Inflammatory macrophage treated with lipopolysaccharide for 1 hour (primary cell): Measurements from ENCODE around the gene EIF3J.
"Not testable (repeated sequence)": the region's sequence is repeated elsewhere in the genome, so short reads cannot be mapped to it uniquely, and the experiment has no call there.

Experiments
- DNase-seq, 2 donors: peaks; one replicate each; pipeline ENCODE4 v3.0.0-alpha.2; 2020 to 2022

Gene EIF3J

DNA sequence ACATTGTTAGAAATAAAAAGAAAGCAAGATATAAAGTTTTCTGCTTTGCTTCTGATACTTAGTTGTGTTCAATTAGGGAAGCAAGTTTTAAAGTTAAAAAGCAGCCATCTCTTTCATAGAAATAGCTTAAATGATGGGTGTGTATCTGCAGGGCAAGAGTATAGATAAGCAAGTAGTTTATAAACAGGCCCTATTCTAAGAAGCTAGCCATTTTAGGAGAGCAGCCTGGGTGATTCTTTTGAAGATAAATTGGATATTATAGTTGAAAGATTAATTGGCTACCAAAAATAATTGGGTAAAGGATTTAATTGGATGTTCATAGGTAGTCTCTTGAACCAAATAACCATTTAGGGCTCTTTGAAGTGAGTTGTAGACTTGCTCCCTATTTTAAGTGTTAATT, 5.6 kb downstream of the EIF3J start:
- no peak for DNase-seq

DNA sequence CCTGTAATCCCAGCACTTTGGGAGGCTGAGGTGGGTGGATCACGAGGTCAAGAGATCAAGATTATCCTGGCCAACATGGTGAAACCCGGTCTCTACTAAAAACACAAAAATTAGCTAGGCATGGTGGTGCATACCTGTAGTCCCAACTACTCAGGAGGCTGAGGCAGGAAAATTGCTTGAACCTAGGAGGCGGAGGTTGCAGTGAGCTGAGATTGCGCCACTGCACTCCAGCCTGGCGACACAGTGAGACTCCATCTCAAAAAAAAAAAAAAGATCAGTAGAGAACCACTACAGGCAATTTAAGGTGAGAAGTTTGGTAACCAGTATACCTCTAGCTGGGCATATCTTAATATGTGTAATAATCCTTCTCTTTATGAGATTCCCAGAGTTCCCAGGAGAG, 7.8 kb downstream of the EIF3J start:
- not testable (repeated sequence) for DNase-seq

DNA sequence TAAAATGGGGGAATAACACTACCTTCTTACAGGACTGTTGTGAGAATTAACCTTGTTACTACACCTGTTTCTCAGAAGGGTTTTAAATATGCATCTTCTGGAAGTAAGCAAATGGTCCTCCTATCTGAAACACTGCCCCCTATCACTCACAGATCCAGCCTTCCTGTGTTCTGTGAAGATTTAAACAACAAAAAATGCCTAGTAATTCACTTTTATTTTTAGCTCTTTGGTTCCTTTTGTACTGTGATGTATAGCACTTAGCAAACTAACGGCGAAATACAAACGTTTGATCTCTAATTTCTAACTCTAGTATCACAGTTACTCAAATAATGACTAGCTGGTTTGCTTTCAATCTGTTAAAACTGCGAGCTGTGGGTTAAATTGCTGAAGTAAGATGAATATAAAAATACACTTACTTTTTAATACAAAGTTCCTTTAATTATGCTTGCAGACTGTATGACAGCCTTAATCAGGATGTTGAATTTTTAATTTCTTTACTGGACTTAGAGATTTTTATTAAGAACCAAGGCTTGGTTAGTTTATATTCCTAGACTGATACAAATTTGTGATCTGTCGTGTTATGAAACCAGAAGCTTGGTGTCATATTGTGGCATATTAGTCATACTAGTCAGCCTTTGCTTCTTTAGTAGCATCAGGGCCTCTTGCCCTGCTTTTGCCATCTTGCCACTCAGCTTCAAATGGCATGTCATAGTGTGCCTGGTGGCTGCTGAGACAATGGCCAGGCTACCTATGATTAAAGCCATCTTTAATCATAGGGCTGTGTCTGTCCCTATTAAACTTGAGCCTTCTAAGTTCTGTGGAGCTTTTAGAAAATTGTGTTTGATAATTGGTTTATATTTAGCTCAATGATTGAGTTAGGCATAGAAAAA, 9.2 kb downstream of the EIF3J start:
- peak; percentile 47 to 58 for DNase-seq

DNA sequence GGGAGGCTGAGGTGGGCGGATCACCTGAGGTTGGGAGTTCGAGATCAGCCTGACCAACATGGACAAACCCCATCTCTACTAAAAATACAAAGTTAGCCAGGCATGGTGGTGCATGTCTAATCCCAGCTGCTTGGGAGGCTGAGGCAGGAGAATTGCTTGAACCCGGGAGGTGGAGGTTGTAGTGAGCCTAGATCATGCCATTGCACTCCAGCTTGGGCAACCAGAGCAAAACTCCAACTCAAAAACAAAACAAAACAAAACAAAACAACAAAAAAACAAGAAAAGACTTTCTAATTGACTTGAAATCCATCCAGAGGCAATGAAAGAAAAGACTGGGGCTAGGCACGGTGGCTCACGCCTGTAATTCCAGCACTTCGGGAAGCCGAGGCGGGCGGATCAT, 12.2 kb downstream of the EIF3J start:
- not testable (repeated sequence) for DNase-seq

DNA sequence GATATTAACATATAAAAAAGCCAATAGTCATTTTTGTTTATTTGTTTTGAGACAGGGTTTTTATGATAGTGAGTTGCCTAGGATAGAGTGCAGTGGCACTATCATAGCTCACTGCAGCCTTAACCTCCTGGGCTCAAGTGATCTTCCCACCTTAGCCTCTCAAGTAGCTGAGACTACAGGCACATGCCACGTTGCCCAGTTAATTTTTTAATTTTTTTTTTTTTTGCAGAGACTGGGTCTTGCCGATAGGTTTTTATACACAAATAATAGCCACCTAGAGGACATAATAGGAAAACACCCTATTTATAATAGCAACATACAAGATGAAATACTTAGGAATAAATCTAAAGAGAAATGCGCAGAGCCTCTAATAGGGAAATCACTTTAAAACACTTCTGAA, 13.3 kb downstream of the EIF3J start:
- peak; percentile 12 to 34 for DNase-seq

DNA sequence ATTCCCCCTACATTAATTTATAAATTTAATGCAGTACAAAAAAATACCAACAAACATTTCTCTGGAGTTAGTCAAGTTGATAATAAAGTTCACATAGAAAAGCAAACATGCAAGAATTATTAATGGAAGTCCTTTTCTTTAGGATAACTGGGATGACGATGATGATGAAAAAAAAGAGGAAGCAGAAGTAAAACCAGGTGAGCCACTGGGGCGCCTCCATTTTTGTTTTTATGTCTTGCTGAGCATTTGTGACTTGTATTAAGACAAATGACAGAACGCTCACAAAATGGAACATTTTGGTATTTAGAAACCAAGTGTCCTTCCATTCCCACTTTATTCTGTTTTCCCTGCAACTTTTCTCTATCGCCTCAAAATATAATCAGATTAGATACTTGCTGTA, 13.8 kb downstream of the EIF3J start:
- no peak for DNase-seq

DNA sequence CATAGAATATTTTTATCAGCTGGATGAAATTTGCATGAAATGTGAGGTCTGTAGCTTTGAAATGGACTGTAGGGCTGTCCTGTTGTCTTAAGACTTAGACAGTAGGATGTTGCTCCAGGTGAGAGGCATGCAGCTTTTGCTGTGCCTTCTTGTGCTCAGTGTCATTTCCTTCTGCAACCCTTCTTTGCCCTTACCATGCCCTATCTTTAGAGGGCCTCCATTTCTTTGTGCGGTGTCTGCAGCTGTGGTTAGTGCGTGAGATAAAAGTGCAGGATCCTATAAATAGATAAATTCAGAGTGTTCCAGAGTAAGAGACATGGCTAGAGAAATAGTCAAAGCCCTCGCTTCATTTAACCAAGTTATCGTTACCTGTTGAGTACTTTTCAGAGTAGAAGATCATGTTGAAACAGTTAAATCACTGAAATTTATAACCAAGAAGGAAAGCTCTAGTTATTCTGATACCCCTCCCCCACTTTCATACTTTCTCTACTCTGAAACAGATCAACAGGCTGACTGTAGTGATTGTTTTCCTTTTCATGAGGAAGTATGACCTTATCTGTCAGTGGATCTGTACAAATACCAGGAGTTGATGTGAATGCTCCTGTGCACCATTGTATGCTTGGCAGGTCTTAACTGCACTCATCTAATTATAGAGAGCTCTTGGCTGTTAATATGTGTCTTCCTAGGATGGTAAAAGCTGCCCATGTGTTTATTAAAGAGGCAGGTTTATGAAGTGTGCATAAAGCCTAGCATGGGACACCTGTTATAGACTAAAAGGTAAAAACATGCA, 18.2 kb downstream of the EIF3J start:
- no peak for DNase-seq

DNA sequence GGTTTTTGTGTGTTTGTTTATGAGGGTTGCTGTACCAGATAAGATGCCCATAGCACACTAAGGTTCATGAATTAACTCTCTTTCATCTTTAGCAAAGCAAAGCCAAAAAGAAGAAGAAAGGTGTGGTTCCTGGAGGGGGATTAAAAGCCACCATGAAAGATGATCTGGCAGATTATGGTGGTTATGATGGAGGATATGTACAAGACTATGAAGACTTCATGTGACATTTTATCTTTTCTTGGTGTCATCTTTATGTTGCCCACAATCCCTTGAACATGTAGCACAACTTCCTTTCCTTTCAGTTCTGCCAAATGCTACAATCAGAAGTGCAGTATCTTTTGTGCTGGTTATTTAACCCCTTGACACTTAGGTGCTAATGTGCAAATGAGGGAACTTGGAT, 24.0 kb downstream of the EIF3J start:
- not testable (repeated sequence) for DNase-seq

DNA sequence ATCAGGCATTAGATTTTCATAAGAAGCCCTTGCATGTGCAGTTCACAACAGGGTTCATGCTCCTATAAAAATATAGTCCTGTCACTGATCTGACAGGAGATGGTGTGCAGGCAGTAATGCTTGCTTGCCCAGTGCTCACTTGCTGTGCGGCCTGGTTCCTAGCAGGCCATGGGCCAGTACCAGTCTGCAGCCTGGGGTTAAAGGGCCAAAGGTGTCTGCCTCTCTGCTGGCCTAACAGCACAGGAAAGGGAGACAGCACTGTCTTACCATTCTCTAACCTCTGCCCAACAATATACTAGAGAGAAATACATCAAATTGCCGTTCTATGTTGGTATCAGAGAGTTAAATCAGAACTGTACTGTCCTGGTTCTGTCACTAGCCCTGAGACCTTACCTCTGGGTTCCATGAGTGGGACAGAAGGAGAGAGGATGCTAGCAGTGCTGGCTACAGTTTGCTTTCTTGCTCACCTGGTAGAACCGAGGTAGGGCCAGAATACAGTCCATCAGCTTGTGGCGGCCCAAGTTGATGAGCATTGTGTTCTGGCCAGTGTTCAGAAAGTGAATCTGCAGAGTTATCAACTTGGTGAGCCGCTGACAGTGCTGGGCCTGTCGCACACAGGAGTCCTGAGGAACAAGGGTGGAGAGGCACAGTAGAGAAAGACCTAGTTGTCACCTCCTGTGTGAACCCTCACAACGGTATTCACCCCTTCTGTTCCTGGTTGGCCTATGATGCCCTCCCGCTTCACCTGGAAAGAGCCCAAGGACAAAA, 28.6 kb downstream of the EIF3J start:
- no peak for DNase-seq

DNA sequence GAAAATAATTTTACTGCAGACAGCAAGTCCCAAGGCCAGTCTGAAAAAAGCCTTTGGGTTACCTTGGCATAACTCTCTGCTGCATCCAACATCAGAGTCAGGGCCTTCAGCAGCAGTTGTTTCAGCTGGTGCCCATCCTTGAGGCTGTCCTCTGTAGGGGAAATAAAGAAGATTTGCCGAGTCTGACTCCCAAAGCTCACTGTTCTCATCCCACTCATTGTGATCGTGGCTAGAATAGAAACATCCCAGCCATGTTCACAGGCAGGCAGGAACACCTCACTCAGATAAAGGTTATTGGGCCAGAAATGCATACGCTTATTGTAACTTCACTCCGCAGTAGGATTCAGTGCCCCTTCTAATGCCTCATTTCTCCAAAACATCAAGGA, 29.2 kb downstream of the EIF3J start:
- DNase-seq = no peak

DNA sequence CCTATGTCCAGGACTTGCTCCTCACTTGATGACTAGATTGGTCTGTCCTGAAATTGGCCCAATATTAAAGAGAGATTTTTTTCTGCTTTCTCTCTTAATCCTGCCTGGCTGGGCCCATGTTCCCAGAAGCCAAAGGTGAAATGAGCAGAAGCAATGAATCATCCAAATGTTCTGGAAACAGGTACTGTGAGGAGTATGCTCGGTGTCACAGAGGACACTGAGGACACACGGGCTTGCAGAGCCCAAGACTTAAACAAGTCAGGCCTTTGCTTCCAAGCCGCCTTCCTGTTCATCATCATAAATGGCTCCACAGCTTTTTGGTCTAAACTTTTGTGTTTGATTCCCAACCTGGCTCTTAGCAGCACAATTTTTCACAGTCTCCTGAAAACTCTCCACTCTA, 31.4 kb downstream of the EIF3J start:
- DNase-seq = no peak

DNA sequence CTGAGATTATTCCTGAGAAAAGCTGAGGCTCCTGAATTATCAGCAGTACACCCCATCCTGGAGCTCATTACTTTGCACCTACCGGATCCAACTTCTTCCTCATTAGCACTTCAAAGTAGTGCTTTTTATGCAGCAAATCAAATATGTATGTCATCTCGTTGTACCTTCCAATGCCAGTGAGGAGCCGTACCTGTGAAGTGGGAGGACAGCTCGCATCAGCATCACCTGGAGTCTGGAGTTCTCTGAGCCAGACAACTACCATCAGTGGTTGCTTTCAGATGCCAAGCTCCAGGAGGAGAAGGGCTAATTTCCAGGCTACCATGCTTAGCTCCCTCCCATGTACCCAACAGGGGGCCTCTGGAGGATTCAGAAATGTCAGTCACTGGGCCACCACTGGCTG, 32.4 kb downstream of the EIF3J start:
- no peak for DNase-seq

DNA sequence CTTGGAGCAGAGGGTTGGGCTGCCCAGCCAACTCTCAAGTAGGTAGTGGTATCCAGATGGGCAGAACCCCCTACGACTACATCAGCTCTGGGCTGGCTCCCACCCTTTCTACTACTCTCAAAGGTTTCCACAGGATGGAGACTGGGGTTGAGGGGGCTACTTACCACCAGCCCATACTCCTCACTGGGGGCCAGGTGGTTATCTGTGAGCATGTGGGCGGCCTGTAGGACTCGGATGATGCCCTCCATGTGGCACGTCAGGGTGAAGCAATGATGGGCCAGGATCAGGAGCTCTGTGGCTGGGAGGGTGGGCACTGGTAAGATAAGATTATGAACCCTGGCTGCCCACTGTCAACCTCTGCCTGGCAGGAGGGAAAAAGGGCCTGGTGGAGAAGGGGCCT, 33.4 kb downstream of the EIF3J start:
- DNase-seq = no peak

DNA sequence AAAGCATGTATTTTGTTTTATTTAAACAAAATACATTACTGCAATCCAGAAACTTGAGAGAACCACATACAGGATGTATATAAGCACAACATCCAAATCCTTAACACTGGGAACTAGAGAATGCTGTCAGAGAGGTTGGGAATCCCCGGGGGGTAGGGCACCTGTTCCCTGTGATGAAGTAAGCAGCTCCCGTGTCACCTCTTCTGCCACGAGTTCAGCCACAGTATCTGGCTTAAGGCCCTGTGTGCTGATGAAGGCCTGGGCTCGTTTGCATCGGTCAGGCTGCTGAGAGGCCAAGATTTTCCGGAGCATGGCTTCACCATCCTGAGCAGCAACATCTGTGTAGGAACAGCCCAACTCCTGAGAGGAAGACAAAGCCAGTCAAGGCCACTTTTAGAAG, 36.4 kb downstream of the EIF3J start:
- DNase-seq = no peak

DNA sequence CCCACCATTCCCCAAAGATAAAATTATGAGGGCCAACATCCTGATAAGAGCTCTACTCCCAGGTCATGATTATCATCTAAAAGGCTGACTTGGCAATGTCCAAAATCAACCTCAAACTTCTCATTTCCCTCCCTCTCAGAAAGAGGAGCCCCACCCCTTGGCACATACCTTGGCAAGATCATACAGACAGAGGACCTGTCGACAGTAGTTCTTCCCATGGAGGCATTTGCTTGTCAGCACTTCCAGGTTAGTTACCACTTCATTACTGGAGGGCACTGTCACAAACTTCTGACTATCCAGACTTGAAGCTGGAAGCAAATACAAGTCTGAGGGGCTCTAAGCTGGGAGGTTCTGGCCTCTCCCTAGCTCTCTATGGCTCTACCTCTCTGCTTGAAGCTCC, 37.8 kb downstream of the EIF3J start:
- no peak for DNase-seq

DNA sequence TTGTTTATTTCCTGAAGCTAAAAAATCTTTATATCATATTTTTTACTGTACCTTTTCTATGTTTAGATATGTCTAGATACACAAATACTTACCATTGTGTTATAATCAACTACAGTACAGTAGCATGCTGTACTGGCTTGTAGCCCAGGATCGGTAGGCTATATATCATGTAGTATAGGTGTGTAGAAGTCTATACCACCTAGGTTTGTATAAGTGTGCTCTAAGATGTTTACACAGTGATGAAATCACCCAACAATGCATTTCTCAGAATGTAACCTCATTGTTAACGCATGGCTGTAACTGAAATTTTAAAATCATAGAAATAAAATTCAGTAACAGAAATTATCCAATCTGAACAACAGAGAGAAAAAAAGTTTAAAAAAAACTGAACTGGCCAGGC, 43.2 kb downstream of the EIF3J start:
- DNase-seq = no peak

DNA sequence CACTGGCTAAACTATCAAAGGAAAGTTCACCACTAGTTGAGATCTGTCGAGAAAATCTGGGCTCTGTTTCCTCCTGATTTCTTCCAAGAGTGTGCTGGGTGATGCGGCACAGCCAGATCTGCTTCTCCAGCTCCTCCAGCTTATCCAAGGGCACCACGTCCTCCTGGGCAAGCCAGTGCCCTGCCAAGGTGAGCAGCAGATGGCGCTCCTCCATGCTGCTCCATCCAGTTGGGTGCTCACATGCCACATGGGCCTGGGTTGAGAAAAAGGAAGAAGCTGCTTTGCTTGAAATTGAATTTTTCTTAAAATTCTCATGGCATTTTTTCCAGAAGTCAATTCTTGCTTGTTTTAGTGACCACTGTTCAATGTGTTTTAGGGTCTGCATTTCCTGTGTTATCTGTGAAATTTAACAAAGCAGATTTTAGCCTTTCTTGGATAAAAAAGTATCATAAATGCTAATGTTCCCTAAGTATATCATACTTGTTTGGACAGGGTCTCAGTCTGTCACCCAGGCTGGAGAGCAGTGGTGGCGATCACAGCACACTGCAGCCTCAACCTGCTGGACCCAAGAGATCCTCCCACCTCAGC, 47.3 kb downstream of the EIF3J start:
- peak; percentile 13 to 26 for DNase-seq

DNA sequence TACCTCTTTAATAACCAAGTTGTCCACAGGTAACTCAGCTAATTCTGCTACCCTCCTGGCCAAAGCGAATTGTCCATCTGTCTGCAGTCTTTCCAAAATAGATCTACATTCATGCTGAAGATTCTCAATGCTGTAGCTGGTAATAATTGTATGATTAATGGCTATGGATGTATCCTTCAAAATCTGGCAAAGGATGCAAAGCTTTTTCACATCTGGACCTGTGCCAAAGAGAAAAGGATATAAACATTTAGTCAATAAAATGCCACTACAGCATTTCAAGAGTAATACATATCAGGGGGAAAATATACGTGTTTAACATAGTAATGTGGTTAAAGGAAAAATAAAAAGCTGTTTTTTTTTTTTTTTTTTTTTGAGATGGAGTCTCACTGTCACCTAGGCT, 48.7 kb downstream of the EIF3J start:
- no peak for DNase-seq

DNA sequence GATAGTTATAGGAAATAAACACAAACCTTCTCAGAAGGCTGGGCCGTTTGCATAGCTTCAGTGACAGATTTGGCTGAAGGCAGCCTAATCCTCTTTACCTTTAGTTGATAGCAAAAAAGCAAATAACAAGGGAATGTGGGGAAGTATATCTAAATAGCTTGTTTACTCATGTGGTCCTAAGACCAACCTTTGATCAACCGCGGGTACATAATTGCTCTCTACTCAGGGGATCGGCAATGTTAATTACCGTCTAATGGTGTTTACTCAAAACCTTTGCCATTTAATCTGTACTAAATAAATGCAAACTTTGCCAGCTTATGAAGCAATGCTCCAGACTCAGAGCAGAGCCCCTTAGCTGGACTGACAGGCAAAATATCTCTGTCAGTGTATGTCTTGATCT, 51.6 kb downstream of the EIF3J start:
- DNase-seq = no peak

DNA sequence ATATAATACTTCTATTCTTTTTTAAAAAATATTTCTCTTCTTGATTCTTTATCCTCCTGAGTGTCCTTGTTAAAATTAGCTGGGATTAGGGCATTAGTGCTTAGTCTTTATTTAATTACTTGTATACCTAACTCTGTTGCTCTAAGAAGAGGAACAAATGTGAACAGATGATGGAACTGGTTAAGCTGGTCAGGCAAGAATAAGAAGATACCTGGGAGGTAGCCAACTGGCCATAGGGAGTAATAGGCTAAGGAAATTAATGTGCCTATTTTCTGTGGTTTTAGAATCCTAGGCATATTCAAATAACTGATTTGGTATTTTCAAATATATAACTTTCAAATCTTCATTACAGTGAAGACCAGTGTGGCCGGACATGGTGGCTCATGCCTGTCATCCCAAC, 54.4 kb downstream of the EIF3J start:
- no peak for DNase-seq

DNA sequence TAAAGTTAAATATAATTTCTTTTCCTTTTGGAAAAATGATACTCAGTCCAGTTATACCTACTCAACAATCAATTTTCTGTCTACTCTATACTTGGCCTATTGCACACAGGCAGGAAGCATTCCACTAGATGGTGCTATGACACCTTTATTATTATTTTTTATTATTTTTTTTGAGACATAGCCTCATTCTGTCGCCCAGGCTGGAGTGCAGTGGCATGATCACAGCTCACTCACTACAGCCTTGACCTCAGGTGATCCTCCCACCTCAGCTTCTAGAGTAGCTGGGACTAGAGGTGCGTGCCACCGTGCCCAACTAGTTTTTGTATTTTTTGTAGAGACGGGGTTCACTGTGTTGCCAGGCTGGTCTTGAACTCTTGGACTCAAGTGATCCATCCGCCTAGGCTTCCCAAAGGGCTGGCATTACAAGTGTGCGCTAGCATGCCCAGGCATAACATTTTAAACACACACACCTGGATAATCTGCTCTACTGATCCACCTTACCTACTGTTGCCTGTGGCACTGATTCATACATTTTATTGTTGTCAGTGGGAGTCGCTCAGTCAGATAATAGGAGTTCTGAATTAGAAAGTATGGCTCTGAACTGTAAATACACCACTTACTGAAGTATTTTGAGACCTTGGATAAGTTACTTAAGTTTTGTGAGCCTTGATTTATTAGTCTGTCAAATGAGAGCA, 56.2 kb downstream of the EIF3J start:
- peak in 1 of 2 donors; percentile 54 for DNase-seq

DNA sequence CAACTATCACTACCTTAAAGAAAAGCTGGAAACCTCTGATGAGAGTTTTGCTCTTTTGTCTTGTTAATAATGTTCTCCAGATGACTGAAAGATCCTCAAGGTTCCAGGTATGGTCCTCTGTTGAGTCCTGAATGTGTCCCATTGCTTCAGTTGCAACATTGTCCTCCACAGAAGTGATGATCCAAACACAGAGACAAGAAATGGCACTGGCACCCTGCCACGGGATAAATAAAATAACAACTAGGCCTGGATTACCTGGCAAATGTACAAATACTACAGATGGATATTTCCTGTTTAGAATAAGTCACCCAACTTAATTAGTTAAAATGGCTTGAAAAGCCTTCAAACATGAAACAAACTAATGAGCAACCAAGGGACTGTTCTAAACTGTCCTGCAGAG, 58.3 kb downstream of the EIF3J start:
- no peak for DNase-seq
